GM19452 (cell line): Measurements from ENCODE around the gene FHIT.

Source experiments
- ATAC-seq: cut with Tn5 transposase; IDR thresholded peaks from one replicate; pipeline ENCODE4 v1.9.1; 2021; ENCODE audit not compliant: unreplicated experiment

FHIT gene

DNA sequence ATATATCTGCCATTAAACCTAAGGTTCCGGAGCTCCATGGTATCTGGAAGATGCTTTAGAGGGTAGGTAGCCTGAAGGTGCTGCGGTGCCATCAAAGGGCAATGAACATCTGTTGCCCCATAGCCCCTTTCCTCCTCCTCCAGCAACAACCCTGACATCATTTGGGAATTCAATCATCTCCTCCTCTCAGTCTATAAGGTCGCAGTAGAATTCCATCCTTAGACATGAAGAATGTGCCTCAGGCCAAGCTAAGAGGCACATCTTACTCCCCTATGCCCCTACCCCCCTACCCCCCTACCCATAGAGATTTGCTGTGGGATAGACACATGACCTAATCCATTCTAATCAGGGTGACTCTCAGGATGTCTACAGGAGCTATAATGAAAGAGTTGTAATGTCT lies 1101.8 kb downstream of the FHIT start:
- no peak for ATAC-seq

DNA sequence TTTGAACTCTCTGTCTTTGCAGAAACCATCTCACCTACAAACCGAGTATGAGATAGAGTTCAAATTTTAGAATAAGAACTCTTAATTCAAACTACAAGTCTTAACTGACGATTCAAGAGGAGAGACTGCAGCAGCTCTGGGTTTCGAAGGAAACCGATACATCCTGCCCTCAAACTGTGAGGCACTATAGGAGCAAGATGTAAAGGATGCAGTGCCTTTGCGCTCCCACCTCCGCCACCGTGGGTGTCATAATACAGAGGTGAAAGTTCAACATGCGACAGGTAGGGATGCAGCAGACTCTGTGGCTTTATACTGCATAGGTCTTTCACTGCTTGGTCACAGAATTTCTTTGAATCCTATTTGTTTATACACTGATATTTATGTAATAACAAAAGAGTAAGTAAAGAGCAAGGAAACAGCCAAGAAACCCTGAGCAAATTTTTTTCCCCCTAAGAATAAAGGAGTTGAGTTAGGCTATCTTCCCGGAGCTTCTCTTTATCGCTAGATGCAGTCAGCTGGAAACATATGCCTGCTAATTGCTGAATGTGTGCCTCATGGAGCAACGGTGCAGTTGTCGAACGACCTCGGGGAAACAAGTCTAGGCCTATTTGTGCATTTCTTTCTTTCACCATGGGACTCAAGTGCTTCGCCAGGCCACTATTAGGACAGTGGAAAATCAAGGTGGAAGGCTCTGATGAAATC lies 1103.9 kb downstream of the FHIT start:
- ATAC-seq, result no peak

DNA sequence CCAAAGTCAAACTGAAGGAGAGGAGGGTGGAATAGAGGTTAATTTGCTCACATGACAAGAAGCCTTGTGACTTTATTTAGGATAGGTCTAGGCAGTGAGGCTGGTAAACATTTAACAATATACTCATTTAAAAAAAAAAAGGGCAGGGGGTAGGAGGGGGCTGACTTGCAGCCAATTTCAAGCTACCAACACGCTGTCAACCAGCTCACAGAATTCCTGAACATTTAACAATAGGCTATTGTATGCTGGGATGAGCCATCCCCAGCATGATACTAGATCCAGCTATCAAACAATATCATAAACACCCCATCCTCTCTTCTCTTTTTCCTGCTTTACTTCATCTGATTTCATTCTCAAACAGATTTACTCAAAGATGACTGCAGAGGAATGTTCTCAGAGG lies 1105.1 kb downstream of the FHIT start:
- ATAC-seq, result no peak

DNA sequence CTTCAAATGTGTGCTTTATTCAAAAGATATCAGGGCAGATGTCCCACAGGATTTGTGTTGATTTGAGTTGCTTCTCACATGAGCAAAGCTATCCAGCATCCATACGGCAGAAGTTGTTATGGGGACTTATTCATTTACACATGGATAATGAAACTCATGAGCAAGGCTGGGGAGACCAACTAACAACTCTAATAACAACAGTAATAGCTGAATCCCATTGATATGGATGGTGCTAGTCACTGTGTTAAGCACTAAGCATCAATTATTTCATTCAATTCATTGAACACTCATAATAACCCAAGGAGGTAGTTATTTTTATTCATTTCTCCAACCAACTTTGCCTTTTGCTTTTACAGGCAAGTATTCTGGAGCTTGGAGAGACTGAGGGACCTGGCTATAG lies 1107.2 kb downstream of the FHIT start:
- ATAC-seq, result no peak

DNA sequence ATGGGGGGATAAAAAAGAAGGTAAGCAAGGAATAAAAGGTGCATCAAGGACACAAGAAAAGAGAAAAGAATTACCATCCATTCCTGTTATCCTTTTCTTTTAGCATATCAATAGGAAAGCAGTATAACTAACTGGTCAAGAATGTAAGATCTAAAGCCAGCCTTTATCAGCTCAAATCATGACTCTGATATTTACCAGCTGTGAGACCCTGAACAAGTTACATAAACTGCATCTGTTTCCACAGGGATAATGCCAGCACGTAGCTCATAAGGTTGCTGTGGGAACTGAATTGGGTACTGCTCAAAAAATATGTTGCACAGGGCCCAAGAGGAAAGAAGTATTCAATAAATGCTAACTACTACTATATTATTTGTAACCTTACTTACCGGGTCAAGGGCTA lies 1109.2 kb downstream of the FHIT start:
- ATAC-seq, result no peak

DNA sequence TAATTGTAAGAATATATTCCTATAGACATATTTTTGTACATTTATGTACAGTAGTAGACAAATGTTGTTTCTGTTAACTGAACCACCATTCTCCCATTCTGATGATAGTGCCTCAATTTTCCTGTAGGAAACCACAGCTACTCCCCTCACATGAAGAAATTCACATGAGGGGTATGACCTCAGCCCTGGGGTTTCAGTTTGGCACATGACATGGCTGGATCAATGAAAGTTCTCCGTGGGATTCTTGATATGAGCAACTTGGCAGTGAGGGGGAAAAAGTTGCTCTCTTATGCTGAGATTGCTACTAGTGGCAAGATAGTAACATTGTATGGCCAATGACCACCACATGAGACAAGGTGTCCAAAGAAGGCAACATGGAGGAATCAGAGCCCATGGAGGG lies 1111.1 kb downstream of the FHIT start:
- ATAC-seq, result no peak

DNA sequence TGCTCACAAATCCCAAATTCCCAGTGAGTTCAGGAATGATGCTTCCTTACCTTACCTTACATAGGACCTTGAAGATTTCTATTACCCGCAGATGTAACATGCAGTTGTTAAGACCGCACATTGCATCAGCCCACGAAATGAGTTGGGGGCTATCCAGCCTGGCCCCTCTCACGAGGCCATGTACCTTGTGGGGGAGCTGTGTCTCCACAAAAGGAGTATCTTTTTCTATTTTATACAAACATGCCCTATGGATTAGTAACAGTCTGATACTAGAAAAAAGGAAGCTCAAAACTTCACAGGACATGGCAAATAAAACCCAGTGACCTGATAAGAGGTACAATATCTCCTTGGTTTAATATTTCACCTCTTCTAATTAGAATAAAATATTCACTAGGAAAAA lies 1114.7 kb downstream of the FHIT start:
- no peak for ATAC-seq

DNA sequence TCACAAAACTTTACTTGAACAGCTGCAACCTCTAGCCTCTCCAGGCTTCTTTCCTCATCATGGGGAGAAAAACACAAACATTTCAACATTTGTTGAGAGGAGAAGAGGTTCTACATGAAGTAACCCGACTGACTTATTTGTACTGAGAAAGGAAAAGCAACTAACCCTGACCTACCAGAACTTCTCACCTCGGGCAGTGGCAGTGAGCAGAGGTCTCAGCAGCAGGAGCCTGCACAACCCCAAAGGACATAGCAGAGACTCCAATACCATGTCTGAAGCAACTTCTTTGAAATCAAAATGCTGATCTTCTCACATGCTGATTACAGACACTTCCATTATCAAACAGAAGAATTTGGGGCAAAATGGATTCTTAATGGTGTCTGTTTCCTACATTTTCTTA lies 1115.8 kb downstream of the FHIT start:
- ATAC-seq, result no peak

DNA sequence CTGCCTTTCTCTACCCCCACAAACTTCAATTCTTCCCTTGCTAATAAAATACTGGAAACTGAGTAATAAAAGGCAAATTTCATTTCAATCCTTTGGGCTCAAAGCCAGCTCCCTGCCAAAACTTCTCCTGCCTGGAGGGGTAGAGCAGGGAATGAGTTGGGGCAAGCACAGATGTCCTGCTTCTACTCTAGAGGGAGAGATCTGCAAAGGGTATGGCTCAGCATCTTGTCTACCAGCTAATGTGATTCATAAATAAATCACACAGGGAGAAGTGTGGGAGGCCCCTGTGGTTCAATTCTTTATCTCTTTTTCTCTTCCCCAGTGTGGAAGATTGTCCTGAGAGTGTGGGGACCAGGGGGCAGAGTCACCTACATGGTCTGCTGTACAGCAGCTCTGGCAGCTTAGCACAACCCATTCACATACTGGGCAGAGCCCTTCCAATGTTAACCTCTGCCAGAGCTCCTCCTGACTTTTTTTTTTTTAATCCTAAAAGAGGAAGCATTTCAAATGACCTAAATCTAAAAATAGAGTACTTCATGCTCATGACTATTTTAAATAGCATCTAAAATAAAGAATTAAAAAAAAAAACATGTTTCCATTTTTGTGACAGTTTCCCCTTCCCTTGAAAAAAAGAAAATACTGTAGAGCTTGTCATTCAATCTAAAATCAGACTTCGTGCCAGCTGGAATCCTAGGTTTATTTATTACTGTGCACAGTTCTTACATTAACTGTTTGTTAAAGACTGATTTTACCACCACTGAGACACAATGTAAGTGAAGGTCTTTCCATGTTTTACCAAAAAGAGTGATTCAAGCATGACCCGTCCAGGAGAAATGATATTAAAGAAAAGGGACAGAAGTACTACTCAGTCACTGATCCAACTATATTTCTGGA lies 1117.7 kb downstream of the FHIT start:
- no peak for ATAC-seq

DNA sequence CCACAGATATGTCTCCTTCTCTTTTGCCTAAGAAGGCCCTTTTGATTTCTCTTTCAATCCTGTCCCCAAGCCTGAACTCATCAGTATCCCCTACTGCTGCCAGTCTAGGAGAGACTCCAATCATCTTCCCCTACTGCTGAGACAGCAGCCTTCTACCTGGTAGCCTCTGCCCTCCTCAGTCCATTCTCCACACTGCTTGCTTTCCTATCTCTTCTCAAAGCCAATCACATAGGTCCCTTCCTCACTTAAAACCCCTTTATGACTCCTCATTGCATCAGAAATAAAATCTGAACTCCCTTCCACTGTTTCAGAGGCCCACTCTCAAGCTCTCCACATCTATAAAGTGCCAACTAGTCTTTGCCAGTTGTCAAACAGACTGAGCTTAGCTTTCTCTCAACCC lies 1119.6 kb downstream of the FHIT start:
- no peak for ATAC-seq

DNA sequence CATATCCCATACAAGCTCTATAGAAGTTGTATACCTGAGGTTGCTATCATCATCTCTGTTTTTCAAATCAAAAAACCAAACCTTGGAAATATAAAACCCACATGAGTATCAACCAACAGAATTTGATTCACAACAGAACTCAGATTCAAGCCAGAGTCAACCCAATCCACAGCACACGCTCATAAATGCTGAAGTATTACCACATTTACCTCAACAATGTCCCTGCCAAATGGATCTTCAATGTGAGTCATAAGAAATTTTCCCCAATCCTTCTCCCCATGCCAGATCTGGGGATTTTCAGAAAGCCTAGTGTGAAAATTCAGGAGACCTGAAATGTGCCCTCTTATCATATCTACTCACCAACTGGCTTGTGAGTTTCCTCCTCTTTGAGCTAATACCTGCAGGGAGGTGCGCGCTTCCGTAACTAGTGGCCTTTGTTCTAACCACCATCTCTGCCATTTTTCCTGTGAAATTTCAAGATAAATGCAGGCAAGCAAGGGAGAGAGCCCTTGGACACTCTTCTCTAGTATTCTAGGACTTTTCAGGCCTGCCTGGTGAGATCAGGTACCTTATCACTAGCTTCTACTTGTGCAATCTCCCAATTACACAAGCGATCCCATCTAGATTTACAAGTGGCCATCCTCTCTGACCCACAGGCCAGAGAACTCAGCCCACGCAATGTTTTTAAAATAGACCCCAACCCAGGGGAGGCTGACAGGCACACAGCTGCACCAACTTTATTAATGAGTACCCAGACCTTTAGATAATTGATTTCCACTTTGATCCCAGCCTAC lies 1124.5 kb downstream of the FHIT start:
- no peak for ATAC-seq

DNA sequence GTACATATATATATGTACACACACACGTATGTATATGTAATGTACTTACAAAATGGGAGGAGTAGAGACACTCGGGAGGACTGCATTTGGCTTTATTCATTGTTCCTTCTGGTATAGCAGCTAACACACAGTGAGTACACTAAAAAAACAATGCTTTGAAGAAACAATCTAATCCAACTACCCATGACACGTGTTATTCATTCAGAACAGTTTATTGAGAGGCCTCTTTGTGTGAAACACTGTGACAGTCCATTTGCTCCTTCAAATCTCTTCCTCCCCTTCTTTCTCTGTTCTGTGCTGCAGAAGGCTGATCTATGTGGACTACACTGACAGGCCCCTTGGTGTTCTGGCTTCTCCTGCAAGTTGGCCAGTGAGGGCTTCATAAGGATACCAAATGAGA lies 1125.6 kb downstream of the FHIT start:
- ATAC-seq, result no peak

DNA sequence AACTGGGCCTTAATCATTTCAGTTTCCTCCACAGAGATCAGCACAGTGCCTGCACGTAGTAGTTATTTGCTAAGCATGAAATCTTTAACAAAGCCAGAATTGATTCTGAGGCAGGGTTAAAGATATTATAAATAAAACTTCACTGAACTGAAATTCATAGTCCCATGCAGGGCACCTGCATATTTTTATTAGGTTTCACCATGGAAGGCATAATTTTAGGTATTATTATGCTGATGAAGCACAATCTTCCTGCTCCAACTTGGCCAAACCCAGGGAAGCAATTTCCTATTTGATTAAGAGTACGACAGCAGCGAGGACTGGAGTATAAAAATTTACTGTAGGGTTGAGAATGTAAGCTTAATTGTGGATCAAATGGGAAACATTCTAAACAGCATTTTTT lies 1131.0 kb downstream of the FHIT start:
- no peak for ATAC-seq

DNA sequence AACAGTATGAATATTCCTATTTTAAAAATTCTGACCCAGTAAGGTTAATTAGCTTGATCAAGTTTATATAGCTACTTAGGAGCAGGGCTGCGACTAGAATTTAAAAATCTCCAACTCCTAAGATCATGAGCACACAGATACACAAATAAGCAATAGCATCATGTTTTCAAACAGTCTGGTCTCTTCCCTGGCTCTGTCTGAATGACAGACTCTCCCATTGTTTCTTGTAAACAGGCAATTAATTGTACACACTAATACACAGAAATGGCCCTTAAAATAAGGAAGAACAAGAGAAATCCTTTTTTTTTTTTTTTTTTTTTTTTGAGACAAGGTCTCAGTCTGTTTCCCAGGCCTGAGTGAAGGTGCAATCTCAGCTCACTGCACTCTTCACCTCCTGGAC lies 1137.1 kb downstream of the FHIT start:
- no peak for ATAC-seq

DNA sequence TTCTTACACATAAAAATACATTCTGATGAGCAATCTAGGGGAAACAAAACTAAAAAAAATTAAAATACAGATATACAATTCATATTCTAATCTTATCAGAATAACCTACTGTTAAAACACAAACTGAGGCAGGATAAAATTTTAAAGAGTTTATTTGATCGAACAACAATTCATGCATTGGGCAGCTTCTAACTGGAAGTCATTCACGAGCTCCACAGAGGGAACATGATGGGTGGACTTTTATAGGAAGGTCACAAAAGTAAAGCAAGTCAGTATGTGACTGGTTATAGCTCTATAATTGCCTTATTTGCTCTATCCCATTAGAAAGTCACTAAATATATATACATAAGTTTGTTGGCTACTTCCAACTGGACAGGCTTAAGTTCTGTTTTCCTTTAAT lies 1144.0 kb downstream of the FHIT start:
- ATAC-seq, result no peak

DNA sequence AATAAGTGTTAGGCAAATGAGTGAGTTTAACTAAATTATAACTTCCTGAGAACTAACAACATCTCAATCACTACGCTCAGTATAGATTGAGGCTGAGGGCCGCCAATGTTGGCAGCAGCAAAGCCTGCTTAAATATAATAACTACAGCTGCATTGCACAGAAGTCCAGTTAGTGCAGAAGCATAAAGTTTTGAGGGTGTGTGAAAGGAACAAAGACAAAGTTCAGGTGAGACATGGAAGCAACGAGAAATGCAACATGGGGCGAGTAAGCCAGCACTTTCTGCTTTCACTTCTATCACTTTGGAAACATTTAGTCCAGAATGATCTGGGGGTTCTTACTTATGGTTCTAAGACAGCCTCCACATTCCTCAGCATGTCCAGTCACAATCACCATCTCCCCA lies 1149.1 kb downstream of the FHIT start:
- no peak for ATAC-seq

DNA sequence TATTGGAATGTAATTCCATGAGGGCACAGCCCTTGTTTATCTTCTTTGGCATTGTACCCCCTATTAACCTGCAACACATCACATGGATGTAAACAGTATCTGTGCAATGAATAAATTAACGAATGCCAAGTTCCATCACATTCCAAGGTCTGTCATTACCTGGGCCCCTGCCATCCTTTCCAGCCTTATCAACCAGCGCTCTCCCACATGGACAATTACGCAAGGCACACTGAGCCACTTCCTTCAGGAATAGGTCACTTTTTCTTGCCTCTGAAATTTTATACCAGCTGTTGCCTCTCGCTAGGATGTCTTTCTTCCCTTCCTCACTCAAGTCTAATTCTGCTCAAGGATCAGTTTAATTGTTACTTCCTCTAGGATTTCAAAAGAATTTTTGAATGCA lies 1149.6 kb downstream of the FHIT start:
- no peak for ATAC-seq

DNA sequence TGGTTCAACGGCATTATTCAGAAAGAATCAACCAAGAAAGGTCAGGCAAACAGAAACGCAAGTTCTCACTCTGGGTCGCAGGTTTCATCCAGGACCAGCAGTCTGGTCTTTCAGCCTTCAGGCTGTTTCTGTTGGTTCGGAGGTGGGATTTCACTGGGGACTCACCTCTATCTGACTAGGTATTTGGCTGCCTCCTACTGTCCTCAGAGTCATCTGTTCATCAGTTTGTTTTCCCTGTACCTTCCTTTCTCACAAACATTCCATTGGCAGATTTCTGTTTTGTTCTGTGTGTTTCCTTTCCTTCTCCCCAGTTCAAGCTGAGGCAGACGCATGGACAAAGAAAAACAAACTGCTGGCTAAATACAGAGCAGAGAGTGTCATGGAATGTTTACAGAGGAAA lies 1154.8 kb downstream of the FHIT start:
- no peak for ATAC-seq

DNA sequence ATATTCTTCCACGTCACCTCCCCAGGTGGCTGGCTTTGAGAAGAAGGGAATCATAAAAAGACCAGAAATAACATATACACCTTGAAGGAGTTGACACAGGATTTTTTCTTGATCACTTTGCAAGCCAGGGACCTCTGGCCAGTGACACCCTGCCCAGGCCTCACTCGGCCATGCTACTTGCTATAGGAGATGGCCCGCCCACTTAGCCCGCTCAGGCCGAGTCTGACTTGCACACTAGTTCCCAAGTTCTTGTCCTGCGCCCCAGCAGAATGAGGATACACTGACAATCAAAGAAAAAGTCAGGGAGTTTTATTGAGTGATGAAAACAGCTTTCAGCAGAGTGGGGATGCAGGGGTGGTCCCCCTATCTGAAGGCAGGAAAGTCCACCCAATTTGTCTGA lies 1155.3 kb downstream of the FHIT start:
- no peak for ATAC-seq

DNA sequence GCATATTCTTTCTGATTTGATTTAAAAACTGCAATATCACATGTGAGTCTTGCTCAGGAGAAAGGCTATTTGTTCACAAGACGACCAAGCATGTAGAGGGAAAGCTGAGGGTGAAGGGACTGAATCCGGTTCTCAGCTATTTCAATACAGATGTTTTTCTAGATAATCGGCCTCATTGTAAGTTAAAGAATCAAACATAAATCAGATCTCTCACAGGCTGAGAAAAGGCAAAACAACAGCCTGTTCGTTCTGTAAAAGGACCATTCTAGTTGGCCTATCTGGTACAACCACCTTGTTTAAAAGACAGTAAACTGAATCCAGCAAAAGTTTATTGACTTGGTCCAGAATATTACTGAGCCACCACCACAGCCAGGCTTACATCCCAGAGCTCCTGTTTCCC lies 1155.7 kb downstream of the FHIT start:
- ATAC-seq, result no peak

DNA sequence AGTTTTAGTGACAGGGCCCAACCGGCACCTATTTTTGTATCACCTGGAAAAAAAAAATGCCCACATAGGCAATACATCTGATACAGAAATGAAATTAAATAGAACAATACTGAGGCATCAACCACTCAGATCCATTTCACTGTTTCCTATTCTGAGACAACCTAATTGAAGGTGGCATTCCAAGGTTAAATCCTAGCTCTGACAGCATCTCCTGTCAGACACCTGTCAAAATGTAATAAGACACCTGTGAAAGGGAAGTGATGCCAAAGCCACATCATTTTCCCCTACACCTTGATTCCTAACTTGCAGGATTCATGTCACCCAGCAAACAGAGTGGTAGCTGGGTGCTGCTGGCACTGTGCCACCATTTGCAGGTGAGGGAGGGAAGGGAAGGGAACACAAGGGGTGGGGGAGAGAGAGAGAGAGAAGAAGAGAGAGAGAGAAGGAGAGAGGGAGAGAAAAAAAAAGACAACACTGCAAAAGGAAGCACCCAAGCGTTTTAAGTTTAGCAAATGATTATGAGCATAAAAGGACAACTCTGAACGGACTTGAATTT lies 1156.8 kb downstream of the FHIT start:
- no peak for ATAC-seq
